ENCODE data around the gene RASSF10. TPM values are rescaled to one million over a fixed set of nuclear protein-coding genes. Genes with fewer than 3 reads are reported as not detected.

Gene RASSF10
- total and polyA plus RNA-seq, 2 donors (not counting 1 experiment from before 2014, with no cell fraction given), result not detected

DNA sequence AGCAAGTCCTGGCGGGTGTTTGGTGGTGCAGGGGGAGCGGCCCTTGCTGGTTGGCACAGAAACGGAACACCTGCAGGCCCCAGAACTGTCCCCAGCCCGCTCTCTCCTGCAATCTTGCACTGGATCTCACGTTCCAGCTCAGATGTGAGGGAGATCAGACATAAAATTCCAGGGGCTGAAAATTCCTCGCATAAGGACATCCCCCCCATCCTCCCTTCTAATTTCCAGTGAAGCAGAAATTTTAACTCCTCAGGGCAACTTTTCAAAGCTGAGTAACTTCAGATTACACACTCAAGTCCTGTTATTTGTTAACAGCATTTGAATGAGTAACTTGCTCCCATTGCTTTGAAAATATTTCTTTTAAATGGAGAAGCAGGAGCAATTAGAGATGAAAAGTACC, 40.3 kb upstream of the RASSF10 start:
- Mint-ChIP-seq H3K27ac (no peak overlapping the region), H3K4me1 (no peaks in the 10 kb centered on the region), H3K27me3 (peaks cover 8% of the 10 kb centered on the region), H3K4me3 (no peak overlapping the region), H3K9me3 (ENCODE audit: insufficient read depth) (no peaks in the 10 kb centered on the region)
- Histone ChIP-seq H3K36me3 (replicated peaks in 1 of 2; ENCODE audit: control extremely low read depth in 1 of 2, control insufficient read depth in 1 of 2, extremely low read depth in 1 of 2, insufficient read depth in 2 of 2, low read length in 1 of 2) (no peaks in the 10 kb centered on the region), H3K4me1 (ENCODE audit: control insufficient read depth in 2 of 2, insufficient read depth in 2 of 2, low read length in 2 of 2) (no peaks in the 10 kb centered on the region), H3K27me3 (replicated peaks in 1 of 4; ENCODE audit: control extremely low read depth in 1 of 4, control insufficient read depth in 3 of 4, insufficient read depth in 4 of 4, low read length in 3 of 4) (no peaks in the 10 kb centered on the region), H3K4me3 (ENCODE audit: control extremely low read depth in 1 of 5, extremely low read depth in 1 of 5, insufficient read depth in 1 of 5, low read depth in 2 of 5, low read length in 4 of 5) (no peak overlapping the region), H3K79me2 (ENCODE audit: control insufficient read depth, insufficient read depth, low read length) (no peaks in the 10 kb centered on the region), H3K4me2 (replicated peaks; ENCODE audit: low read depth, low read length, poor library complexity, severe bottlenecking) (no peak overlapping the region), H3K27ac (ENCODE audit: low read length in 2 of 2) (no peak overlapping the region), H3K9ac (ENCODE audit: low read length) (no peak overlapping the region), H2AFZ (ENCODE audit: insufficient read depth, low read depth, low read length, poor library complexity, severe bottlenecking) (no peak overlapping the region), H3K9me3 (ENCODE audit: control extremely low read depth in 1 of 3, control insufficient read depth in 2 of 3, insufficient read depth in 1 of 3, low read length in 2 of 3) (no peaks in the 10 kb centered on the region), H4K20me1 (ENCODE audit: control insufficient read depth, insufficient read depth, low read length, poor library complexity, severe bottlenecking) (no peaks in the 10 kb centered on the region)
- ChIA-PET CTCF (no interaction called here), POLR2A (no interaction called here)
- ATAC-seq (ENCODE audit: low read depth), result no peak
- no peak for TF ChIP-seq EZH2 (IDR thresholded peaks at IDR 0.05; ENCODE audit: borderline replicate concordance, insufficient read depth, low read depth, low read length, poor library complexity, severe bottlenecking)
- TF ChIP-seq, protein P1, sequence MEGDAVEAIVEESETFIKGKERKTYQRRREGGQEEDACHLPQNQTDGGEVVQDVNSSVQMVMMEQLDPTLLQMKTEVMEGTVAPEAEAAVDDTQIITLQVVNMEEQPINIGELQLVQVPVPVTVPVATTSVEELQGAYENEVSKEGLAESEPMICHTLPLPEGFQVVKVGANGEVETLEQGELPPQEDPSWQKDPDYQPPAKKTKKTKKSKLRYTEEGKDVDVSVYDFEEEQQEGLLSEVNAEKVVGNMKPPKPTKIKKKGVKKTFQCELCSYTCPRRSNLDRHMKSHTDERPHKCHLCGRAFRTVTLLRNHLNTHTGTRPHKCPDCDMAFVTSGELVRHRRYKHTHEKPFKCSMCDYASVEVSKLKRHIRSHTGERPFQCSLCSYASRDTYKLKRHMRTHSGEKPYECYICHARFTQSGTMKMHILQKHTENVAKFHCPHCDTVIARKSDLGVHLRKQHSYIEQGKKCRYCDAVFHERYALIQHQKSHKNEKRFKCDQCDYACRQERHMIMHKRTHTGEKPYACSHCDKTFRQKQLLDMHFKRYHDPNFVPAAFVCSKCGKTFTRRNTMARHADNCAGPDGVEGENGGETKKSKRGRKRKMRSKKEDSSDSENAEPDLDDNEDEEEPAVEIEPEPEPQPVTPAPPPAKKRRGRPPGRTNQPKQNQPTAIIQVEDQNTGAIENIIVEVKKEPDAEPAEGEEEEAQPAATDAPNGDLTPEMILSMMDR (IDR thresholded peaks at IDR 0.05), result no peak
- 96% methylated on average over 3 of the region's 6 CpGs for WGBS (ENCODE audit: insufficient coverage)
- DNase-seq, result no peak
- intact Hi-C loops (cut with micrococcal nuclease), result no loop called here

DNA sequence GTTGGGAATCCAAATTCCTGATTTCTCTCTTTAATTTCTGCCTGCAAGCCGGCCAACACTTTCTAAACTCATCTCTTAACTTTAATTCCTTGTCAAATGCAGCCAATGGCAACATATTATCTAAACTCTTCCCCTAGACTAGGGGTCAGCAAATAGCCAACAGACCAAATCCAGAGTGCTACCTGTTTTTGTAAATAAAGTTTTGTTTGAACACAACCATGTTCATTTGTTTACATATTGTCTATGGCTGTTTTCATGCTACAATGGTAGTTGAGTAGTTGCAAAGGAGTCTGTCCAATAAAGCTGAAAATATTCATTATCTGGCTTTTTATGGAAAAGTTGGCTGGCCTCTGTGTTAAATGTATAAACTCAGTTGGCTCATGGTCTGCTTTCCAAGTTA, 37.2 kb upstream of the RASSF10 start:
- no peaks in the 10 kb centered on the region for H3K27me3 ChIP-seq (replicated peaks in 1 of 4; ENCODE audit: control extremely low read depth in 1 of 4, control insufficient read depth in 3 of 4, insufficient read depth in 4 of 4, low read length in 3 of 4)
- H3K4me1 ChIP-seq (ENCODE audit: control insufficient read depth in 2 of 2, insufficient read depth in 2 of 2, low read length in 2 of 2), result no peaks in the 10 kb centered on the region
- intact Hi-C loops (cut with micrococcal nuclease), result no loop called here
- no peaks in the 10 kb centered on the region for H3K79me2 ChIP-seq (ENCODE audit: control insufficient read depth, insufficient read depth, low read length)
- WGBS (ENCODE audit: insufficient coverage), result 67% methylated on average over 1 of the region's 1 CpG
- Mint-ChIP-seq H3K4me3 (no peak overlapping the region), H3K27ac (no peak overlapping the region), H3K27me3 (peaks cover 4% of the 10 kb centered on the region), H3K4me1 (no peaks in the 10 kb centered on the region), H3K9me3 (ENCODE audit: insufficient read depth) (no peaks in the 10 kb centered on the region)
- no peak for DNase-seq
- ChIA-PET CTCF (no interaction called here), POLR2A (no interaction called here)
- H3K9ac ChIP-seq (ENCODE audit: low read length), result no peak overlapping the region
- ATAC-seq (ENCODE audit: low read depth), result no peak
- H4K20me1 ChIP-seq (ENCODE audit: control insufficient read depth, insufficient read depth, low read length, poor library complexity, severe bottlenecking), result no peaks in the 10 kb centered on the region
- no peaks in the 10 kb centered on the region for H3K36me3 ChIP-seq (replicated peaks in 1 of 2; ENCODE audit: control extremely low read depth in 1 of 2, control insufficient read depth in 1 of 2, extremely low read depth in 1 of 2, insufficient read depth in 2 of 2, low read length in 1 of 2)
- H3K9me3 ChIP-seq (ENCODE audit: control extremely low read depth in 1 of 3, control insufficient read depth in 2 of 3, insufficient read depth in 1 of 3, low read length in 2 of 3), result no peaks in the 10 kb centered on the region
- no peak overlapping the region for H2AFZ ChIP-seq (ENCODE audit: insufficient read depth, low read depth, low read length, poor library complexity, severe bottlenecking)
- no peak overlapping the region for H3K4me3 ChIP-seq (ENCODE audit: control extremely low read depth in 1 of 5, extremely low read depth in 1 of 5, insufficient read depth in 1 of 5, low read depth in 2 of 5, low read length in 4 of 5)
- H3K27ac ChIP-seq (ENCODE audit: low read length in 2 of 2), result no peak overlapping the region
- TF ChIP-seq, protein P1 (IDR thresholded peaks at IDR 0.05), result no peak
- TF ChIP-seq EZH2 (IDR thresholded peaks at IDR 0.05; ENCODE audit: borderline replicate concordance, insufficient read depth, low read depth, low read length, poor library complexity, severe bottlenecking), result no peak
- H3K4me2 ChIP-seq (replicated peaks; ENCODE audit: low read depth, low read length, poor library complexity, severe bottlenecking), result no peak overlapping the region

Data from B cell (primary cell).